Uterus (tissue), 4 donors: ENCODE results near the gene RASA3. TPM values are rescaled to one million over a fixed set of nuclear protein-coding genes. Genes with fewer than 3 reads are reported as not detected.

Experiments used
- DNase-seq, 2 donors: peaks; one replicate each; pipeline ENCODE4 v3.0.0-alpha.2; 2019 to 2020
- H3K27ac ChIP-seq, 2 donors: fragments of 200-600 bp; sonication (generic); 1 replicate in 1 of 2; 2 replicates in 1 of 2; pipeline ENCODE4 v1.5.1; 2016 to 2018
- H3K27me3 ChIP-seq, 2 donors: fragments of 200-600 bp; sonication (generic); one replicate each; pipeline ENCODE4 v1.5.1; 2018 to 2019; ENCODE audit warnings: control low read depth in 1 of 2
- H3K36me3 ChIP-seq, 2 donors: fragments of 200-600 bp; sonication (generic); one replicate each; pipeline ENCODE4 v1.5.1; 2019; ENCODE audit warnings: control low read depth in 1 of 2
- H3K4me1 ChIP-seq, 2 donors: fragments of 200-600 bp; sonication (generic); one replicate each; pipeline ENCODE4 v1.5.1; 2018 to 2019; ENCODE audit warnings: control low read depth in 1 of 2
- H3K4me3 ChIP-seq, 2 donors: fragments of 200-600 bp; sonication (generic); 1 replicate in 1 of 2; 2 replicates in 1 of 2; pipeline ENCODE4 v1.5.1; 2018 to 2019; ENCODE audit warnings: mild to moderate bottlenecking in 1 of 2
- H3K9me3 ChIP-seq, 2 donors: fragments of 200-600 bp; sonication (generic); one replicate each; pipeline ENCODE4 v1.5.1; 2019; ENCODE audit warnings: control low read depth in 1 of 2
- POLR2A ChIP-seq, 2 donors: fragments of 450-650 bp; IDR thresholded peaks; one replicate each; pipeline ENCODE4 v1.6.1; 2016; ENCODE audit warnings: antibody characterized with exemption in 2 of 2, mild to moderate bottlenecking in 1 of 2, moderate library complexity in 1 of 2
- intact Hi-C: fragments of 100-400 bp; cut with DNase I; formaldehyde crosslinking; loops from one replicate; pipeline ENCODE4 v1.15.1; 2023; ENCODE audit warnings: low total_unique reads
- total RNA-seq, 4 donors: library from RNA; depleted of rRNA in 3 of 4; stranded (reverse); fragments of >200 nt in 3 of 4; gene quantifications; one replicate each; pipeline versions ENCODE4 v1.1.0 to v1.2.4, GENCODE V29; 2014 to 2023
- TF ChIP-seq, protein P1 (sequence below), 4 experiments: fragments of 200-600 bp in 2 of 4; fragments of 450-650 bp in 2 of 4; sonication (generic) in 2 of 4; IDR thresholded peaks; one replicate each; pipeline ENCODE4 v1.5.1; 2016 to 2019; ENCODE audit warnings: antibody characterized with exemption in 4 of 4, mild to moderate bottlenecking in 2 of 4, moderate library complexity in 1 of 4
- donor health status: DM: yes; HTN: yes; CAD: no.

RASA3 gene
- total RNA-seq, 4 donors from 2014 or later: 8.5 to 31.6 (median 17.2) TPM

GRCh38 chr13:113970810-113971470 is 161.5 kb downstream of the RASA3 start:
- Histone ChIP-seq H3K4me1 (no peaks in the 10 kb centered on the region), H3K27ac (peak overlapping the region; percentile 31 to 41), H3K9me3 (no peaks in the 10 kb centered on the region), H3K4me3 (no peak overlapping the region), H3K27me3 (no peaks in the 10 kb centered on the region), H3K36me3 (no peaks in the 10 kb centered on the region)
- intact Hi-C loops: no loop called here
- DNase-seq: peak; percentile 47 to 49
- TF ChIP-seq, protein P1, sequence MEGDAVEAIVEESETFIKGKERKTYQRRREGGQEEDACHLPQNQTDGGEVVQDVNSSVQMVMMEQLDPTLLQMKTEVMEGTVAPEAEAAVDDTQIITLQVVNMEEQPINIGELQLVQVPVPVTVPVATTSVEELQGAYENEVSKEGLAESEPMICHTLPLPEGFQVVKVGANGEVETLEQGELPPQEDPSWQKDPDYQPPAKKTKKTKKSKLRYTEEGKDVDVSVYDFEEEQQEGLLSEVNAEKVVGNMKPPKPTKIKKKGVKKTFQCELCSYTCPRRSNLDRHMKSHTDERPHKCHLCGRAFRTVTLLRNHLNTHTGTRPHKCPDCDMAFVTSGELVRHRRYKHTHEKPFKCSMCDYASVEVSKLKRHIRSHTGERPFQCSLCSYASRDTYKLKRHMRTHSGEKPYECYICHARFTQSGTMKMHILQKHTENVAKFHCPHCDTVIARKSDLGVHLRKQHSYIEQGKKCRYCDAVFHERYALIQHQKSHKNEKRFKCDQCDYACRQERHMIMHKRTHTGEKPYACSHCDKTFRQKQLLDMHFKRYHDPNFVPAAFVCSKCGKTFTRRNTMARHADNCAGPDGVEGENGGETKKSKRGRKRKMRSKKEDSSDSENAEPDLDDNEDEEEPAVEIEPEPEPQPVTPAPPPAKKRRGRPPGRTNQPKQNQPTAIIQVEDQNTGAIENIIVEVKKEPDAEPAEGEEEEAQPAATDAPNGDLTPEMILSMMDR (IDR thresholded peaks at IDR 0.05): no peak
- no peak for TF ChIP-seq POLR2A (IDR thresholded peaks at IDR 0.05)

GRCh38 chr13:113969973-113970611 is 162.3 kb downstream of the RASA3 start:
- no peak for DNase-seq
- peak overlapping the region in 1 of 2 donors; percentile 41 for H3K27ac ChIP-seq
- TF ChIP-seq, protein P1 (IDR thresholded peaks at IDR 0.05): no peak
- TF ChIP-seq POLR2A (IDR thresholded peaks at IDR 0.05): no peak
- no peaks in the 10 kb centered on the region for H3K9me3 ChIP-seq
- H3K36me3 ChIP-seq: no peaks in the 10 kb centered on the region
- no peaks in the 10 kb centered on the region for H3K27me3 ChIP-seq
- H3K4me3 ChIP-seq: no peak overlapping the region
- H3K4me1 ChIP-seq: no peaks in the 10 kb centered on the region
- intact Hi-C loops: no loop called here

DNA sequence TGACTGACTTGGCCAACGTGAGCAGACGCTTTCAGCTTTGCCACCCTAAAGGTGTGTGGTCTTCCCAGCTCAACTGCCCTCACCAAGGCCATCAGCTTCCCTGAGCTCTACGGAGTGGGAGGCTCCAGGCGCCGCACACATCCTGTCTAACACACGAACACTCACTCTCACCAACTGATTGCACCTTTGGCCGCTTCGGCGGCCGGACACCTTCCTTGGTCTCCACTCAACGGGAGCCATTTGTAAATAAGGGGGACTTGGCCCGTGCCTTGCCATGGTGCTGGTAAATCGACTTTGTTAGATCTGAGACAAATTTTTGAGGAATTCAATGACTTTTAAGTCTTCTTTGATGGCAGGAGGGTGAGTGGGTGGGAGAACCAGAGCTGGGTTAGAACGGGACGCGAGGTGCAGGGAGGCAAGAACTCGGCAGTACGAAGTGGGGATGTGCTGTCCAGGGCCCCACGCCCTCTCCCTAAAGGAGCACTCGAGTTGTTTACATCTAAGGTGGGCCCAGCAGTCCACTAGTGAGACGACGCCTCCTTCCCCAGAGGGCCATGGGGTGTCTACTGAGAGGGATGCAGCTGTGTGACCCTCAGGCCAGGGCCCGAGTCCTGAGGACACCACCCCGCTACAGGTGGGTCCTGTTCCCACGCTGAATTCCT is 163.0 kb downstream of the RASA3 start:
- Histone ChIP-seq H3K36me3 (no peaks in the 10 kb centered on the region), H3K27me3 (no peaks in the 10 kb centered on the region), H3K27ac (no peak overlapping the region), H3K4me3 (no peak overlapping the region), H3K4me1 (no peaks in the 10 kb centered on the region), H3K9me3 (no peaks in the 10 kb centered on the region)
- DNase-seq: no peak
- intact Hi-C loops: no loop called here
- TF ChIP-seq POLR2A (IDR thresholded peaks at IDR 0.05): no peak
- TF ChIP-seq, protein P1 (IDR thresholded peaks at IDR 0.05): no peak

- no peak for DNase-seq
- TF ChIP-seq, protein P1 (IDR thresholded peaks at IDR 0.05): no peak
- TF ChIP-seq POLR2A (IDR thresholded peaks at IDR 0.05): no peak
- H3K4me1 ChIP-seq: no peaks in the 10 kb centered on the region
- H3K9me3 ChIP-seq: no peaks in the 10 kb centered on the region
- H3K4me3 ChIP-seq: no peak overlapping the region
- intact Hi-C loops: no loop called here
- H3K27me3 ChIP-seq: no peaks in the 10 kb centered on the region
- no peak overlapping the region for H3K27ac ChIP-seq
- no peaks in the 10 kb centered on the region for H3K36me3 ChIP-seq
Observed at GRCh38 chr13:113968463-113969310, 163.7 kb downstream of the RASA3 start.
